Upper lobe of left lung (tissue), 6 donors: ENCODE data around the gene SRBD1. TPM values are rescaled to one million over a fixed set of nuclear protein-coding genes. Genes with fewer than 3 reads are reported as not detected.
"Not testable (repeated sequence)": the region's sequence is repeated elsewhere in the genome, so short reads cannot be mapped to it uniquely, and the experiment has no call there.

Experiments
- ATAC-seq, 2 donors: fragments of 200-7000 bp; cut with Tn5 transposase; one replicate each; pipeline ENCODE4 v1.9.1; 2022; ENCODE audit warnings: mild to moderate bottlenecking in 2 of 2, moderate library complexity in 2 of 2; ENCODE audit not compliant: low FRiP score in 2 of 2
- DNase-seq, 2 donors: peaks; one replicate each; pipeline ENCODE4 v3.0.0-alpha.2; 2019 to 2020
- H3K27ac ChIP-seq, 4 donors: fragments of 200-600 bp; sonication (generic); one replicate each; pipeline ENCODE4 v1.5.1; 2016 to 2019
- H3K27me3 ChIP-seq, 4 donors: fragments of 200-600 bp; sonication (generic); one replicate each; pipeline ENCODE4 v1.5.1; 2017 to 2019
- H3K36me3 ChIP-seq, 4 donors: fragments of 200-600 bp; sonication (generic); one replicate each; pipeline ENCODE4 v1.5.1; 2016 to 2019
- H3K4me1 ChIP-seq, 4 donors: fragments of 200-600 bp; sonication (generic); one replicate each; pipeline ENCODE4 v1.5.1; 2018 to 2019
- H3K4me3 ChIP-seq, 4 donors: fragments of 200-600 bp; sonication (generic); one replicate each; pipeline ENCODE4 v1.5.1; 2017 to 2019; ENCODE audit warnings: mild to moderate bottlenecking in 2 of 4, moderate library complexity in 1 of 4
- H3K9me3 ChIP-seq, 4 donors: fragments of 200-600 bp; sonication (generic); one replicate each; pipeline ENCODE4 v1.5.1; 2018 to 2019
- CTCF ChIP-seq, 6 experiments: fragments of 450-650 bp in 4 of 6; fragments of 200-600 bp in 2 of 6; sonication (generic) in 2 of 6; IDR thresholded peaks; one replicate each; pipeline ENCODE4 v1.5.1; 2016 to 2019; ENCODE audit warnings: antibody characterized with exemption in 6 of 6
- EP300 ChIP-seq, 4 donors: sonication (generic); formaldehyde crosslinking; IDR thresholded peaks; one replicate each; pipeline ENCODE4 v1.5.1; 2017; ENCODE audit warnings: antibody characterized with exemption in 4 of 4, control low read depth in 2 of 4
- POLR2A ChIP-seq, 4 donors: fragments of 450-650 bp; IDR thresholded peaks; one replicate each; pipeline ENCODE4 v1.5.1; 2016 to 2017; ENCODE audit warnings: antibody characterized with exemption in 4 of 4, mild to moderate bottlenecking in 2 of 4
- POLR2AphosphoS5 ChIP-seq, 2 donors: sonication (generic); formaldehyde crosslinking; IDR thresholded peaks; one replicate each; pipeline ENCODE4 v1.5.1; 2017; ENCODE audit warnings: antibody characterized with exemption in 2 of 2
- WGBS, 2 donors: methylation state at CpG; one replicate each; pipeline ENCODE4 v1.1.5; 2017 to 2018; 5-methylcytosine and 5-hydroxymethylcytosine counted together
- total RNA-seq, 6 donors: library from RNA; depleted of rRNA in 4 of 6; stranded (reverse); fragments of >200 nt in 4 of 6; gene quantifications; one replicate each; pipeline versions ENCODE4 v1.1.0 to v1.2.1, GENCODE V29; 2016 to 2021
- donor health status: DM: no; HTN: no; CAD: no; lungs with moderate emphysema.
- donor health status: DM: no; HTN: yes; CAD: no; lungs with severe emphysema.

SRBD1 gene
- total RNA-seq, 6 donors from 2014 or later: 16.4 to 38.3 (median 19.0) TPM

- no peak for DNase-seq
- Histone ChIP-seq H3K36me3 (no peaks in the 10 kb centered on the region), H3K9me3 (no peaks in the 10 kb centered on the region), H3K27me3 (no peaks in the 10 kb centered on the region), H3K4me1 (no peaks in the 10 kb centered on the region), H3K27ac (no peak overlapping the region), H3K4me3 (no peak overlapping the region)
- WGBS, 2 donors: 91 to 96% methylated on average over 2 of the region's 2 CpGs
- no peak for ATAC-seq
- TF ChIP-seq POLR2AphosphoS5 (IDR thresholded peaks at IDR 0.05) (no peak), CTCF (IDR thresholded peaks at IDR 0.05) (no peak), POLR2A (IDR thresholded peaks at IDR 0.05) (no peak), EP300 (IDR thresholded peaks at IDR 0.05) (no peak)
Measured at GRCh38 chr2:45436456-45436855, 174.6 kb downstream of the SRBD1 start.

GRCh38 chr2:45435316-45435715 lies 175.8 kb downstream of the SRBD1 start:
- H3K4me3 ChIP-seq: no peak overlapping the region
- no peak for DNase-seq
- no peak overlapping the region for H3K27ac ChIP-seq
- H3K4me1 ChIP-seq: no peaks in the 10 kb centered on the region
- WGBS, 2 donors: 64 to 66% methylated on average over 3 of the region's 3 CpGs
- no peaks in the 10 kb centered on the region for H3K9me3 ChIP-seq
- no peaks in the 10 kb centered on the region for H3K27me3 ChIP-seq
- no peaks in the 10 kb centered on the region for H3K36me3 ChIP-seq
- TF ChIP-seq CTCF (IDR thresholded peaks at IDR 0.05) (no peak), EP300 (IDR thresholded peaks at IDR 0.05) (no peak), POLR2AphosphoS5 (IDR thresholded peaks at IDR 0.05) (no peak), POLR2A (IDR thresholded peaks at IDR 0.05) (no peak)
- ATAC-seq: no peak

GRCh38 chr2:45433363-45433762 lies 177.7 kb downstream of the SRBD1 start:
- no peak for ATAC-seq

GRCh38 chr2:45432406-45432805 lies 178.7 kb downstream of the SRBD1 start:
- Histone ChIP-seq H3K27me3 (no peaks in the 10 kb centered on the region), H3K4me3 (no peak overlapping the region), H3K4me1 (no peaks in the 10 kb centered on the region), H3K36me3 (no peaks in the 10 kb centered on the region), H3K27ac (no peak overlapping the region), H3K9me3 (no peaks in the 10 kb centered on the region)
- no peak for TF ChIP-seq CTCF (IDR thresholded peaks at IDR 0.05)
- no peak for TF ChIP-seq POLR2A (IDR thresholded peaks at IDR 0.05)
- no peak for TF ChIP-seq EP300 (IDR thresholded peaks at IDR 0.05)
- no peak for TF ChIP-seq POLR2AphosphoS5 (IDR thresholded peaks at IDR 0.05)
- no peak for DNase-seq
- WGBS, 2 donors: 89 to 94% methylated on average over 1 of the region's 1 CpG
- ATAC-seq: no peak

More at GRCh38 chr2:45433363-45433762, 177.7 kb downstream of the SRBD1 start:
- DNase-seq: no peak
- no peaks in the 10 kb centered on the region for H3K9me3 ChIP-seq
- no peak overlapping the region for H3K27ac ChIP-seq
- no peaks in the 10 kb centered on the region for H3K27me3 ChIP-seq
- 39 to 47% methylated on average over 4 of the region's 4 CpGs for WGBS, 2 donors
- H3K4me1 ChIP-seq: no peaks in the 10 kb centered on the region
- TF ChIP-seq POLR2AphosphoS5 (IDR thresholded peaks at IDR 0.05) (no peak), CTCF (IDR thresholded peaks at IDR 0.05) (no peak)
- no peak overlapping the region for H3K4me3 ChIP-seq
- no peaks in the 10 kb centered on the region for H3K36me3 ChIP-seq

GRCh38 chr2:45426025-45426424 lies 185.0 kb downstream of the SRBD1 start:
- not testable (repeated sequence) for H3K9me3 ChIP-seq, DNase-seq
- WGBS, 2 donors: 96 to 98% methylated on average over 4 of the region's 4 CpGs

More at GRCh38 chr2:45426025-45426424, 185.0 kb downstream of the SRBD1 start:
- ATAC-seq, H3K36me3 ChIP-seq, H3K27ac ChIP-seq, H3K4me3 ChIP-seq, H3K4me1 ChIP-seq, H3K27me3 ChIP-seq: not testable (repeated sequence)
